Mesodermal cell (in vitro differentiated cells): ENCODE data around the gene PREX1.
"Not testable (repeated sequence)": the region's sequence is repeated elsewhere in the genome, so short reads cannot be mapped to it uniquely, and the experiment has no call there.

Source experiments
- H3K27ac ChIP-seq: 2 replicates; pipeline ENCODE4 v1.7.0; 2013; ENCODE audit warnings: mild to moderate bottlenecking, low read depth, low read length, moderate library complexity; ENCODE audit not compliant: severe bottlenecking
- H3K36me3 ChIP-seq: 2 replicates; pipeline ENCODE4 v1.7.1; 2013; ENCODE audit warnings: mild to moderate bottlenecking, low read length, moderate library complexity; ENCODE audit not compliant: control insufficient read depth, insufficient read depth
- H3K4me1 ChIP-seq: one replicate; pipeline ENCODE4 v1.7.1; 2013; ENCODE audit warnings: mild to moderate bottlenecking, low read length; ENCODE audit not compliant: insufficient read depth, control insufficient read depth, poor library complexity, severe bottlenecking
- H3K4me3 ChIP-seq: 2 replicates; pipeline ENCODE4 v1.7.0; 2013; ENCODE audit warnings: low read length, control low read depth, mild to moderate bottlenecking; ENCODE audit not compliant: insufficient read depth, poor library complexity, severe bottlenecking; ENCODE audit errors: extremely low read depth
- H3K9me3 ChIP-seq: 2 replicates; pipeline ENCODE4 v1.7.1; 2013; ENCODE audit warnings: mild to moderate bottlenecking, low read length, moderate library complexity; ENCODE audit not compliant: control insufficient read depth
- WGBS, 2 experiments: methylation state at CpG; one replicate each; pipeline ENCODE4 v1.1.5; 2013; ENCODE audit warnings: missing lambda C conversion rate in 2 of 2; ENCODE audit not compliant: insufficient coverage in 2 of 2; 5-methylcytosine and 5-hydroxymethylcytosine counted together

The PREX1 gene

GRCh38 chr20:48761874-48762273, 65.9 kb downstream of the PREX1 start:
- no peak overlapping the region for H3K4me3 ChIP-seq
- WGBS, 2 experiments, result 96 to 100% methylated on average over 3 of the region's 3 CpGs

DNA sequence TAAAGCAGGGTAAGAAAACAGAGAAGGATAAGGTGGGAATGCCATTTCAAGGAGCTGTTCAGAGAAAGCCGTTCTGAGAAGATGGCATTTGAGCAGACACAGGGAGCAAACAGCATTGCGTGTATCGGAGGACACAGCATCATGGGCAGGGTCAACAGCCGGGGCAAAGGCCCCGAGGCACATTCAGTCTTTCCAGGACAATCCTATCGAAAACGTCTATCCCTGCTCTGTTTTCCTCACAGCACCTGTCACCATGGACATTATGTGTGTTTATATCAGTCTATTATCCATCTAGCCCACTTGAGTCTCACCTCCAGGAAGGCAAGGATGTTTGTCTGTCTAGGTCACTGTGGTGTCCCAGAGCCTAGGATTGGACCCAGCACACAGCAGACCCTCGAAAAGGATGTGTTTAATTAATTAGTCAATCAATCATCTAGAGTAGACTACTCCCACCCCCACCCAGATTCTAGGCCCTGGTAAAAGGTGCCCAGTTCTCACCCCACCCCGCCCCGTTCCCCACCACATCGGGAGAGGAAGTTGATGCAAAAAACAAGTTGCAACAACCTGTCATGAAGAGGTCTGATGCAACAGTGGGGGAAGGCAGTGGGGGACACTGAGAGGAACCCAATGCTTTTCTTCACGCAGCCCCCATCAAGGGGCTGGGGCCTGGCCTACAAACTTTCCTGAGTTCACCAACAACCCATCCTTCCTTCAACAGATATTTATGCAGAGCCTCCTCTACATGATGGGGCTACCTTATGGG, 66.6 kb downstream of the PREX1 start:
- no peak overlapping the region for H3K4me3 ChIP-seq
- H3K9me3 ChIP-seq, result no peaks in the 10 kb centered on the region
- H3K27ac ChIP-seq, result peak overlapping the region; percentile 29
- 92 to 99% methylated on average over 5 to 8 of the region's 12 CpGs for WGBS, 2 experiments
- peaks cover 13% of the 10 kb centered on the region for H3K36me3 ChIP-seq
- peaks cover 19% of the 10 kb centered on the region for H3K4me1 ChIP-seq

More at GRCh38 chr20:48761874-48762273, 65.9 kb downstream of the PREX1 start:
- no peaks in the 10 kb centered on the region for H3K9me3 ChIP-seq
- peaks cover 19% of the 10 kb centered on the region for H3K4me1 ChIP-seq
- H3K36me3 ChIP-seq, result peaks cover 18% of the 10 kb centered on the region
- H3K27ac ChIP-seq, result no peak overlapping the region

- no peak overlapping the region for H3K4me3 ChIP-seq
- H3K27ac ChIP-seq, result peak overlapping the region; percentile 29
- H3K4me1 ChIP-seq, result peaks cover 19% of the 10 kb centered on the region
- 86 to 95% methylated on average over 4 to 6 of the region's 8 CpGs for WGBS, 2 experiments
- no peaks in the 10 kb centered on the region for H3K9me3 ChIP-seq
- H3K36me3 ChIP-seq, result peaks cover 14% of the 10 kb centered on the region
Measured at GRCh38 chr20:48760403-48760983, 67.3 kb downstream of the PREX1 start.

- 91 to 95% methylated on average over 4 to 6 of the region's 7 CpGs for WGBS, 2 experiments
- H3K9me3 ChIP-seq, result no peaks in the 10 kb centered on the region
- no peak overlapping the region for H3K4me3 ChIP-seq
- peaks cover 19% of the 10 kb centered on the region for H3K4me1 ChIP-seq
- H3K27ac ChIP-seq, result no peak overlapping the region
- peaks cover 17% of the 10 kb centered on the region for H3K36me3 ChIP-seq
Measured at GRCh38 chr20:48759631-48760245, 68.1 kb downstream of the PREX1 start.

GRCh38 chr20:48758206-48758820, 69.5 kb downstream of the PREX1 start:
- H3K4me1 ChIP-seq, result peaks cover 13% of the 10 kb centered on the region
- no peak overlapping the region for H3K27ac ChIP-seq
- H3K4me3 ChIP-seq, result no peak overlapping the region
- 93 to 94% methylated on average over 13 to 16 of the region's 16 CpGs for WGBS, 2 experiments
- no peaks in the 10 kb centered on the region for H3K9me3 ChIP-seq
- H3K36me3 ChIP-seq, result peaks cover 17% of the 10 kb centered on the region

GRCh38 chr20:48756774-48757173, 71.0 kb downstream of the PREX1 start:
- not testable (repeated sequence) for H3K9me3 ChIP-seq, H3K4me3 ChIP-seq, H3K27ac ChIP-seq
- WGBS, 2 experiments, result 97 to 100% methylated on average over 1 to 6 of the region's 6 CpGs
- H3K36me3 ChIP-seq, result peaks cover 17% of the 10 kb centered on the region
- peaks cover 14% of the 10 kb centered on the region for H3K4me1 ChIP-seq

DNA sequence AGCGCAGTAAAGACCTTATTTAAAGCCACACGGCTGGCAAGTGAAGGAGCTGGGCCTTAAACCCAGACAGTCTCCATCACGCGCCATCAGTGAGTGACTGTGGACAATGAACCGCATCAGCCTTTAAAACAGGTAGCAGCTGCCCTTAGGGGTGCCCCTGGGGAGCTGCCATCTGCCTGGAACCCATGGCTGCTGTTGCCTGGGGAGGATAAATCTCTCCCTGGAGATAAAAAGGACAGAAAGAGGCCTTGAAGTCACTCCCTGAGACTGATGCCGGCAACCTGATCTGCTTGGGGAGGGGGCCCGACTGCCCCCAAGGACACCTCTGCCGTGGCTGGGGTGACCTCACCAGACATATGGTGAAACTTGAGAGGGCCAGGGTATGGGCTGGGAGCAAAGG, 73.5 kb downstream of the PREX1 start:
- Histone ChIP-seq H3K27ac (no peak overlapping the region), H3K4me3 (no peak overlapping the region), H3K4me1 (peaks cover 15% of the 10 kb centered on the region), H3K36me3 (peaks cover 17% of the 10 kb centered on the region), H3K9me3 (no peaks in the 10 kb centered on the region)
- WGBS, 2 experiments, result 82 to 86% methylated on average over 8 of the region's 8 CpGs

- no peak overlapping the region for H3K27ac ChIP-seq
- 97 to 100% methylated on average over 6 of the region's 6 CpGs for WGBS, 2 experiments
- H3K36me3 ChIP-seq, result peaks cover 11% of the 10 kb centered on the region
- H3K4me1 ChIP-seq, result peaks cover 15% of the 10 kb centered on the region
- H3K4me3 ChIP-seq, result no peak overlapping the region
- no peaks in the 10 kb centered on the region for H3K9me3 ChIP-seq
Measured at GRCh38 chr20:48752963-48753362, 74.8 kb downstream of the PREX1 start.

DNA sequence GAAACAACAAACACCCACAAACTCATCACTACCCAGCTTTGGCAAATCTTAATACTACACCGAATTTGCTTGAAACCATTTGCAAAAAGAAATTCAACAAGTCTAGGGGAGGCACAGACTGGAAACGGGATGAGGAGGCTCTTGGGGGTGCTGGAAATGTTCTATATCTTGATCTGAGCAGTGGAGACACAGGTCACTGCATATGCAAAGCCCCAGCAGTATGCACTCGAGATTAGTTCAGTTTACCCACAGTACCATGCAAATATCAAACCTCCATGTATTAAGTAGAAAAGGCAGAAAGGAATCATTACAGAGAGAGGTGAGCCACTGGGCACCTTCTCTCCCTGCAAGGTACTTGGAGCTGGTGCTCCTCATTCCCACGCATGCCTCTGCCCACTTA, 75.9 kb downstream of the PREX1 start:
- Histone ChIP-seq H3K4me3 (no peak overlapping the region), H3K36me3 (peaks cover 4% of the 10 kb centered on the region), H3K9me3 (no peaks in the 10 kb centered on the region), H3K27ac (peak overlapping the region; percentile 65), H3K4me1 (peaks cover 22% of the 10 kb centered on the region)
- 50 to 71% methylated on average over 1 of the region's 4 CpGs for WGBS, 2 experiments

- H3K4me3 ChIP-seq, result no peak overlapping the region
- peak overlapping the region; percentile 65 for H3K27ac ChIP-seq
- H3K36me3 ChIP-seq, result peaks cover 4% of the 10 kb centered on the region
- peaks cover 24% of the 10 kb centered on the region for H3K4me1 ChIP-seq
- WGBS, 2 experiments, result 41 to 42% methylated on average over 18 of the region's 18 CpGs
- no peaks in the 10 kb centered on the region for H3K9me3 ChIP-seq
Measured at GRCh38 chr20:48750941-48751635, 76.7 kb downstream of the PREX1 start.
